Muscle layer of duodenum (tissue), 2 donors: ENCODE data around the gene FAM168A.

ENCODE experiments used
- H3K27ac ChIP-seq: one replicate; pipeline ENCODE4 v1.7.0; 2013; ENCODE audit warnings: mild to moderate bottlenecking, low read length
- H3K27me3 ChIP-seq: one replicate; pipeline ENCODE4 v1.7.0; 2013; ENCODE audit warnings: low read depth, mild to moderate bottlenecking, control low read depth, low read length
- H3K36me3 ChIP-seq, 2 donors: one replicate each; pipeline ENCODE4 v1.7.0; 2013; ENCODE audit warnings: low read length in 2 of 2, control low read depth in 1 of 2, mild to moderate bottlenecking in 1 of 2; ENCODE audit not compliant: insufficient read depth in 2 of 2, control insufficient read depth in 1 of 2
- H3K4me1 ChIP-seq, 2 donors: one replicate each; pipeline ENCODE4 v1.7.0; 2013; ENCODE audit warnings: low read length in 2 of 2, mild to moderate bottlenecking in 2 of 2, control low read depth in 1 of 2, moderate library complexity in 1 of 2; ENCODE audit not compliant: insufficient read depth in 2 of 2, control insufficient read depth in 1 of 2
- H3K4me3 ChIP-seq, 2 donors: one replicate each; pipeline ENCODE4 v1.7.0; 2013; ENCODE audit warnings: low read length in 2 of 2, low read depth in 1 of 2, mild to moderate bottlenecking in 1 of 2
- H3K9me3 ChIP-seq, 2 donors: one replicate each; pipeline ENCODE4 v1.7.0; 2013; ENCODE audit warnings: low read length in 2 of 2, control low read depth in 1 of 2, mild to moderate bottlenecking in 1 of 2; ENCODE audit not compliant: control insufficient read depth in 1 of 2
- donor health status: healthy.

FAM168A gene

GRCh38 chr11:73570415-73571114 lies 27.3 kb downstream of the FAM168A start:
- no peaks in the 10 kb centered on the region for H3K36me3 ChIP-seq
- peaks cover 0 to 5% of the 10 kb centered on the region in 2 donors for H3K4me1 ChIP-seq
- H3K4me3 ChIP-seq: no peak overlapping the region
- H3K27me3 ChIP-seq: no peaks in the 10 kb centered on the region
- H3K9me3 ChIP-seq: no peaks in the 10 kb centered on the region
- H3K27ac ChIP-seq: no peak overlapping the region

- Histone ChIP-seq H3K9me3 (no peaks in the 10 kb centered on the region), H3K27me3 (no peaks in the 10 kb centered on the region), H3K4me1 (peaks cover 0 to 5% of the 10 kb centered on the region in 2 donors), H3K36me3 (no peaks in the 10 kb centered on the region), H3K27ac (no peak overlapping the region), H3K4me3 (no peak overlapping the region)
These were observed 30.7 kb downstream of the FAM168A start for GRCh38 chr11:73566977-73567755.

GRCh38 chr11:73566422-73566821 lies 31.5 kb downstream of the FAM168A start:
- no peaks in the 10 kb centered on the region for H3K27me3 ChIP-seq
- H3K36me3 ChIP-seq: no peaks in the 10 kb centered on the region
- H3K4me1 ChIP-seq: peaks cover 0 to 5% of the 10 kb centered on the region in 2 donors
- H3K9me3 ChIP-seq: no peaks in the 10 kb centered on the region
- no peak overlapping the region for H3K27ac ChIP-seq
- no peak overlapping the region for H3K4me3 ChIP-seq

GRCh38 chr11:73565804-73566203 lies 32.1 kb downstream of the FAM168A start:
- H3K27ac ChIP-seq: no peak overlapping the region
- no peaks in the 10 kb centered on the region for H3K36me3 ChIP-seq
- H3K9me3 ChIP-seq: no peaks in the 10 kb centered on the region
- H3K4me3 ChIP-seq: no peak overlapping the region
- no peaks in the 10 kb centered on the region for H3K27me3 ChIP-seq
- peaks cover 0 to 5% of the 10 kb centered on the region in 2 donors for H3K4me1 ChIP-seq

DNA sequence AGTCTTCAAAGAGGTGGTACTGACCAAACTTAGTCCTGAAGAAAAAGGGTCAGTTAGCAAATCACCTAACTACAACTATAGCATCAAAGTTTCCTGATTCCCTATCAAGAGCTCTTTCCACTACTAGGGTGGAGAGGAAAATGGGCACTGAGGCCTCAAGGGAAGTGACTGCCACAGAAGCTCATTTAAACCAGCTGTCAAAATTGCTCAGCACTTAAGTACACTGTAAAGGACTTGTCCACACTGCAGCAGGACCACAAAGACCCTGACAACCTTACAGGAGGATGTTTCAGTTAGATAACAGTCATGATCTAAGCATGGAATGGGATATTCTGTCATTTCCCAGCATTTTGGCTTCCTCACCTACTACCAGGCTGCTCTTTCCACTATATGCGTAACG lies 33.0 kb downstream of the FAM168A start:
- H3K9me3 ChIP-seq: no peaks in the 10 kb centered on the region
- H3K4me3 ChIP-seq: no peak overlapping the region
- H3K27me3 ChIP-seq: no peaks in the 10 kb centered on the region
- H3K36me3 ChIP-seq: no peaks in the 10 kb centered on the region
- no peak overlapping the region for H3K27ac ChIP-seq
- H3K4me1 ChIP-seq: peaks cover 0 to 5% of the 10 kb centered on the region in 2 donors

DNA sequence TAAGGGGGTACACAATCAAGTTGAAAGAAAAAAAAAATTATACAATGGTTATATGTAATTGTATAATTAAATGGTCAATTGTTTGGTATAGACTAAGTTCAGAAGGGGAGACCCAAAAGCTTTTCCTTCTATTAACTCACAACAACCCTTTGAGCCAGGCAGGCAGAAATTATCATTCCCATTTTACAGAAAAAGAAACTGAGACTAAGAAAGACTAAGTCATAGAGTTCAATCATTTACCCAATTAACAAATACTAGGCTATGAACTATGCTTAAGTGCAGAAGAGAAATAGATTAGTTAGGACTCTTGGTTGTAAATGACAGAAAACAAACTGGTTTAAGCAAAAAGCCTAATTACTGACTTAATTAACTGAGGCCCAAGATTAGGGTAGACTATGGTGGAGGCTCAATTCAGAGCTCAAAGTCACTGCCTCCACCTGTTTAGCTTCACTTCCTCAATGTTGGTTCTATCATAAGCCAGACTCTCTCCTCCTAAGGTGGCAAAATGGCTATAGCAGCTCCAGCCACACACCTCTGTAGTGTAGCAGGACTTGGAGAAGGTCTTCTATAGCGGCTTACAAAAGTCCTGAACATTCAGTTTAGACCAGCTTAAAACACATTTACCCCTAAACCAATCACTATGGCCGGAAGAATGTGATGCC lies 34.2 kb downstream of the FAM168A start:
- Histone ChIP-seq H3K27ac (no peak overlapping the region), H3K36me3 (no peaks in the 10 kb centered on the region), H3K4me1 (peaks cover 0 to 5% of the 10 kb centered on the region in 2 donors), H3K27me3 (no peaks in the 10 kb centered on the region), H3K9me3 (no peaks in the 10 kb centered on the region), H3K4me3 (no peak overlapping the region)

DNA sequence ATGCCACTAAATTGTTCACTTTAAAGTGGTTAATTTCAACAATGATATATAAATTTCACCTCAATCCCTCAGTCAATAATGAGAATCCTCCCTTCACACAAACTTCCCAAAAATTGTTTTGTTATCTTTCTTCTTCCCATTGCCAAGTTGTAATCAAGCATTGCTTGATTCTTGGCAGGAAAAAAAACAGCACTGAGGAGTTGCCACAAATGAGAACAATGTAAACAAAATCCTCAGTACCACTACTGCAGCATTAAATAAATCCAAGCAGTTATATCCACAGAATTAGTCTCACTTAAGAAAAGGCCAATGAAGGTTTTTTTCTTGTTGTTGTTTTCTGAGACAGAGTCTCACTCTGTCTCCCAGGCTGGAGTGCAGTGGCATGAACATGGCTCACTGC lies 38.2 kb downstream of the FAM168A start:
- no peak overlapping the region for H3K4me3 ChIP-seq
- no peaks in the 10 kb centered on the region for H3K36me3 ChIP-seq
- no peaks in the 10 kb centered on the region for H3K4me1 ChIP-seq
- H3K27ac ChIP-seq: no peak overlapping the region
- H3K9me3 ChIP-seq: no peaks in the 10 kb centered on the region
- H3K27me3 ChIP-seq: no peaks in the 10 kb centered on the region

- peaks cover 0 to 2% of the 10 kb centered on the region in 2 donors for H3K4me1 ChIP-seq
- no peaks in the 10 kb centered on the region for H3K36me3 ChIP-seq
- no peak overlapping the region for H3K27ac ChIP-seq
- H3K27me3 ChIP-seq: no peaks in the 10 kb centered on the region
- no peaks in the 10 kb centered on the region for H3K9me3 ChIP-seq
- H3K4me3 ChIP-seq: no peak overlapping the region
These were observed 40.9 kb downstream of the FAM168A start for GRCh38 chr11:73556966-73557365.

DNA sequence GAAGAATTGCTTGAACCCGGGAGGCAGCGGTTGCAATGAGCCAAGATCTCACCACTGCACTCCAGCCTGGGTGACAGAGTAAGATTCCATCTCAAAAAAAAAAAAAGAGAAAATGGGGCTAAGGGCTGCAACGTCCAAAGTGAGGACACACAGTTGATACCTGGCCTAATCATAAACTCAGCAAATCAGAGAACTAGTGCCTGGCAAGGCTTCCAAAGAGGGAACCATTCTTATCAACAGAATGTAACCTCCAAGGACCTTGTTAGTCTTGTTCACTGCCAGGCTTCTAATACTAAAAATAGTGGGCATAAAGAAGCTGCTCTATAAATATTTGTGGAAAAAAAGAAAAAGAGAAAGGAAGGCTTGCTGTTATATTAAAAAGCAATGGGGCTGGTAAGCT lies 42.3 kb downstream of the FAM168A start:
- no peaks in the 10 kb centered on the region for H3K36me3 ChIP-seq
- H3K27me3 ChIP-seq: no peaks in the 10 kb centered on the region
- no peak overlapping the region for H3K27ac ChIP-seq
- peaks cover 0 to 7% of the 10 kb centered on the region in 2 donors for H3K4me1 ChIP-seq
- H3K4me3 ChIP-seq: no peak overlapping the region
- H3K9me3 ChIP-seq: no peaks in the 10 kb centered on the region

GRCh38 chr11:73554671-73555320 lies 43.1 kb downstream of the FAM168A start:
- Histone ChIP-seq H3K27ac (no peak overlapping the region), H3K36me3 (no peaks in the 10 kb centered on the region), H3K9me3 (no peaks in the 10 kb centered on the region), H3K4me3 (no peak overlapping the region), H3K4me1 (peaks cover 0 to 7% of the 10 kb centered on the region in 2 donors), H3K27me3 (no peaks in the 10 kb centered on the region)

- H3K27ac ChIP-seq: no peak overlapping the region
- no peak overlapping the region for H3K4me3 ChIP-seq
- no peaks in the 10 kb centered on the region for H3K36me3 ChIP-seq
These were observed 44.6 kb downstream of the FAM168A start for GRCh38 chr11:73553266-73553665.

More at GRCh38 chr11:73553266-73553665, 44.6 kb downstream of the FAM168A start:
- H3K27me3 ChIP-seq: no peaks in the 10 kb centered on the region
- H3K4me1 ChIP-seq: peaks cover 0 to 7% of the 10 kb centered on the region in 2 donors
- no peaks in the 10 kb centered on the region for H3K9me3 ChIP-seq
